ENCODE data around the gene WWOX. TPM values are rescaled to one million over a fixed set of nuclear protein-coding genes. Genes with fewer than 3 reads are reported as not detected.

The WWOX gene
- total and polyA plus RNA-seq, 7 donors = 7.1 to 46.8 (median 16.1) TPM

DNA sequence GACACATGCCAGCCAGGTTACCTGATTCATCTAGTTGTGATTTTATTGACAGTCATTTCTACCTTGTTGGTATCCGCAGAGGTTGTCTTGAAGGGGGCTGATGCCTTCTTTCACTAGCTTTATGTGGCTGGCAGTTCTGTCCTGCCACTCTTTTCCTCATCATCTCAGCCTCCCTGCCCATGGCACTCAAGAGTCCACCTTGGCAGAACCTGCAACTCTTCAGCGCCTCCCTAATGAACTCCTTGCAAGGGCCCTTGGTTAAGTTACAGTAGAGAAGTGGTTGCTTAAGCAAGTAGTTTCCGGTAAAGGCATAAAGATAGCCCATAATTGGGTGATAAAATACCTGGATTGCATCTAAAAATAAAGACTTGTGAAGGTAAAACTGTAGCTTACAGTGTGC is 489.9 kb downstream of the WWOX start:
- Histone ChIP-seq H3K4me1 (peaks cover 0 to 10% (median 2%) of the 10 kb centered on the region in 4 donors), H3K27me3 (no peaks in the 10 kb centered on the region), H3K4me3 (no peak overlapping the region), H3K27ac (no peak overlapping the region), H3K9me3 (no peaks in the 10 kb centered on the region), H3K36me3 (no peaks in the 10 kb centered on the region)
- 92 to 93% methylated on average over 3 of the region's 3 CpGs for WGBS, 2 donors
- TF ChIP-seq CTCF (IDR thresholded peaks at IDR 0.05) (no peak), POLR2A (IDR thresholded peaks at IDR 0.05) (no peak)
- no peak for DNase-seq
- intact Hi-C loops (cut with DNase I) = no loop called here

DNA sequence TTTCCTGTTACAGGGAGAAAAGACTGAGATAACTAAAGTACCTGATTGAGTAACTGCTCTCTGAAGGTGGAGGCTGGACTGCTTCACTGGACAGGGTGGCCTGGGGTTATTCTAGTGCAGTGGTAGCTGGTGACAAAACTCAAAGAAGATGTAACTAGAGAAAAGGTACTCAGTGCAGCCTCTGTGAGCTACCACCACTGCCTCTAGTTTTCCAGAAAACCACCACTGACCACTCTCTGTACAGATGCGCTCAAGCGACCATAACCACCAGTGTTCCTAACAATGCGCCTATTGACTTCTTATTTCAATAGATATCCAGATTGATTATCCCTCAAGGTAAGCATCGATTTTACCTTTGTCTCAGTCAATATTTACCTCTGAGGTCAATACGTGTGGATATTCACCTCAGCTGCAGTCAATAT is 492.2 kb downstream of the WWOX start:
- 50 to 92% methylated on average over 5 of the region's 5 CpGs for WGBS, 2 donors
- no peak for TF ChIP-seq EP300 (IDR thresholded peaks at IDR 0.05)

DNA sequence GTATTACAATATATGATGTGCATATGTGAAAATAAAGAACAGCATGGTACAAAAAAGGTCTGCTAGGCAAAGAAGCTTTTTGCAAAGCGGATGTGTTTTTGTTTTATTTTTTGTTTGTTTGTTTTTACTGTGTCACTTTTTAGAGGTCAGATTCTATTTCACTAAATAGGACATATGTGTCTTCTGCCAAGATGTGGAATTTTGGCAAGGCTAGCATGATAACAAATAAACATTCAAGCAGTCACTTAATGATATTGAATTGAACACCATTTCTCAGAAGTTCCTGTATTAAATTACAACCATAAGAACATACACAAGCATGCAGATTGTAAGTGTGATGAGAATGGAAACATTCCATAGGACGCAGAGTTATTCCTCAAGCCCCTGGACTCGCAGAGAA is 492.7 kb downstream of the WWOX start:
- Histone ChIP-seq H3K4me3 (no peak overlapping the region), H3K36me3 (no peaks in the 10 kb centered on the region), H3K9me3 (no peaks in the 10 kb centered on the region), H3K4me1 (peaks cover 0 to 7% (median 2%) of the 10 kb centered on the region in 4 donors), H3K27me3 (no peaks in the 10 kb centered on the region), H3K27ac (no peak overlapping the region)
- WGBS, 2 donors = 88 to 94% methylated on average over 3 of the region's 3 CpGs
- intact Hi-C loops (cut with DNase I) = no loop called here
- no peak for DNase-seq
- TF ChIP-seq CTCF (IDR thresholded peaks at IDR 0.05) = no peak
- TF ChIP-seq EP300 (IDR thresholded peaks at IDR 0.05) = no peak
- TF ChIP-seq POLR2AphosphoS5 (IDR thresholded peaks at IDR 0.05) = no peak
- TF ChIP-seq POLR2A (IDR thresholded peaks at IDR 0.05) = no peak

More for the DNA sequence above, 492.2 kb downstream of the WWOX start:
- Histone ChIP-seq H3K27me3 (no peaks in the 10 kb centered on the region), H3K4me3 (no peak overlapping the region), H3K36me3 (no peaks in the 10 kb centered on the region), H3K27ac (no peak overlapping the region), H3K9me3 (no peaks in the 10 kb centered on the region), H3K4me1 (peaks cover 0 to 7% (median 2%) of the 10 kb centered on the region in 4 donors)
- no peak for DNase-seq
- intact Hi-C loops (cut with DNase I) = no loop called here

GRCh38 chr16:78593352-78593751 is 493.9 kb downstream of the WWOX start:
- DNase-seq = no peak
- no peak overlapping the region for H3K27ac ChIP-seq
- no peaks in the 10 kb centered on the region for H3K36me3 ChIP-seq
- 89 to 92% methylated on average over 3 of the region's 3 CpGs for WGBS, 2 donors
- H3K4me3 ChIP-seq = no peak overlapping the region
- TF ChIP-seq POLR2A (IDR thresholded peaks at IDR 0.05) = no peak
- no peak for TF ChIP-seq POLR2AphosphoS5 (IDR thresholded peaks at IDR 0.05)
- intact Hi-C loops (cut with DNase I) = no loop called here
- peaks cover 0 to 7% (median 2%) of the 10 kb centered on the region in 4 donors for H3K4me1 ChIP-seq
- no peaks in the 10 kb centered on the region for H3K9me3 ChIP-seq
- no peaks in the 10 kb centered on the region for H3K27me3 ChIP-seq

GRCh38 chr16:78594191-78594590 is 494.7 kb downstream of the WWOX start:
- peaks cover 0 to 7% (median 2%) of the 10 kb centered on the region in 4 donors for H3K4me1 ChIP-seq
- no peaks in the 10 kb centered on the region for H3K27me3 ChIP-seq
- DNase-seq = no peak
- intact Hi-C loops (cut with DNase I) = no loop called here
- WGBS, 2 donors = 77 to 86% methylated on average over 7 of the region's 7 CpGs
- no peak for TF ChIP-seq POLR2AphosphoS5 (IDR thresholded peaks at IDR 0.05)
- no peak for TF ChIP-seq EP300 (IDR thresholded peaks at IDR 0.05)
- no peak for TF ChIP-seq POLR2A (IDR thresholded peaks at IDR 0.05)
- no peak for TF ChIP-seq CTCF (IDR thresholded peaks at IDR 0.05)
- no peaks in the 10 kb centered on the region for H3K9me3 ChIP-seq
- H3K27ac ChIP-seq = no peak overlapping the region
- H3K36me3 ChIP-seq = no peaks in the 10 kb centered on the region
- H3K4me3 ChIP-seq = no peak overlapping the region

- H3K27me3 ChIP-seq = no peaks in the 10 kb centered on the region
- H3K4me1 ChIP-seq = peaks cover 0 to 7% (median 2%) of the 10 kb centered on the region in 4 donors
- no peak overlapping the region for H3K4me3 ChIP-seq
- no peaks in the 10 kb centered on the region for H3K9me3 ChIP-seq
- 76 to 90% methylated on average over 10 of the region's 10 CpGs for WGBS, 2 donors
- no peak for DNase-seq
- H3K36me3 ChIP-seq = no peaks in the 10 kb centered on the region
- intact Hi-C loops (cut with DNase I) = no loop called here
- H3K27ac ChIP-seq = no peak overlapping the region
- TF ChIP-seq POLR2A (IDR thresholded peaks at IDR 0.05) (no peak), POLR2AphosphoS5 (IDR thresholded peaks at IDR 0.05) (no peak), CTCF (IDR thresholded peaks at IDR 0.05) (no peak), EP300 (IDR thresholded peaks at IDR 0.05) (no peak)
Observed at GRCh38 chr16:78596348-78596995, 497.0 kb downstream of the WWOX start.
